Bronchial epithelial cell (primary cell): Measurements from ENCODE around the gene TSPYL1. TPM values are rescaled to one million over a fixed set of nuclear protein-coding genes. Genes with fewer than 3 reads are reported as not detected.
"Not testable (repeated sequence)": the region's sequence is repeated elsewhere in the genome, so short reads cannot be mapped to it uniquely, and the experiment has no call there.

ENCODE experiments used
- DNase-seq: peaks from one replicate; pipeline ENCODE4 v3.0.0-alpha.2; 2010; ENCODE audit warnings: low read depth
- FAIRE-seq: peaks from 2 replicates; lab custom pipeline; 2011; peaks lifted over from hg19 to GRCh38; lab: Jason Lieb, UNC
- H3K27me3 ChIP-seq: 2 replicates; pipeline ENCODE4 v1.5.1; 2011; ENCODE audit warnings: low read length; ENCODE audit not compliant: control insufficient read depth, insufficient read depth
- H3K36me3 ChIP-seq: 2 replicates; pipeline ENCODE4 v1.5.1; 2011; ENCODE audit warnings: low read length; ENCODE audit not compliant: control insufficient read depth, insufficient read depth
- H3K4me3 ChIP-seq: 2 replicates; pipeline ENCODE4 v1.5.1; 2011; ENCODE audit warnings: mild to moderate bottlenecking, low read depth, low read length, control low read depth
- CTCF ChIP-seq: IDR thresholded peaks from 2 replicates; pipeline ENCODE4 v1.5.1; 2011; ENCODE audit warnings: mild to moderate bottlenecking, moderate library complexity, low read length, control low read depth, inconsistent platforms; ENCODE audit not compliant: insufficient read depth, severe bottlenecking
- total RNA-seq: library from RNA; depleted of rRNA; stranded (reverse); fragments of >200 nt; gene quantifications from 2 replicates; pipeline ENCODE4 v1.2.1, GENCODE V29; 2014

Gene TSPYL1
- total RNA-seq, 1 donor from 2014 or later = 72.4 TPM

- DNase-seq = no peak
- H3K36me3 ChIP-seq = no peaks in the 10 kb centered on the region
- no peak for FAIRE-seq
- no peaks in the 10 kb centered on the region for H3K27me3 ChIP-seq
- no peak overlapping the region for H3K4me3 ChIP-seq
- TF ChIP-seq CTCF = no peak
Measured at GRCh38 chr6:116326181-116326671, 46.5 kb upstream of the TSPYL1 start.

GRCh38 chr6:116325634-116326132, 46.0 kb upstream of the TSPYL1 start:
- not testable (repeated sequence) for H3K4me3 ChIP-seq, H3K36me3 ChIP-seq, FAIRE-seq, H3K27me3 ChIP-seq, DNase-seq

- FAIRE-seq = no peak
- no peaks in the 10 kb centered on the region for H3K36me3 ChIP-seq
- no peaks in the 10 kb centered on the region for H3K27me3 ChIP-seq
- no peak overlapping the region for H3K4me3 ChIP-seq
- no peak for TF ChIP-seq CTCF
- no peak for DNase-seq
Measured at GRCh38 chr6:116323863-116324262, 44.1 kb upstream of the TSPYL1 start.

DNA sequence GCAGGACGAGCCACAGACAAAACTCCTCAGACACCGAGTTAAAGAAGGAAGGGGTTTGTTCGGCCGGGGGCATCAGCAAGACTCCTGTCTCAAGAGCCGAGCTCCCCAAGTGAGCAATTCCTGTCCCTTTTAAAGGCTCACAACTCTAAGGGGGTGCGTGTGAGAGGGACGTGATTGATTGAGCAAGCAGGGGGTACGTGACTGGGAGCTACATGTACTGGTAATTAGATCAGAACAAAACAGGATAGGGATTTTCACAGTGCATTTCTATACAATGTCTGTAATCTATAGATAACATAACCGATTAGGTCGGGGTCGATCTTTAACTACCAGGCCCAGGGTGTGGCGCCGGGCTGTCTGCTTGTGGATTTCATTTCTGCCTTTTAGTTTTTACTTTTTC, 42.2 kb upstream of the TSPYL1 start:
- not testable (repeated sequence) for H3K36me3 ChIP-seq, FAIRE-seq, H3K4me3 ChIP-seq, DNase-seq, H3K27me3 ChIP-seq

DNA sequence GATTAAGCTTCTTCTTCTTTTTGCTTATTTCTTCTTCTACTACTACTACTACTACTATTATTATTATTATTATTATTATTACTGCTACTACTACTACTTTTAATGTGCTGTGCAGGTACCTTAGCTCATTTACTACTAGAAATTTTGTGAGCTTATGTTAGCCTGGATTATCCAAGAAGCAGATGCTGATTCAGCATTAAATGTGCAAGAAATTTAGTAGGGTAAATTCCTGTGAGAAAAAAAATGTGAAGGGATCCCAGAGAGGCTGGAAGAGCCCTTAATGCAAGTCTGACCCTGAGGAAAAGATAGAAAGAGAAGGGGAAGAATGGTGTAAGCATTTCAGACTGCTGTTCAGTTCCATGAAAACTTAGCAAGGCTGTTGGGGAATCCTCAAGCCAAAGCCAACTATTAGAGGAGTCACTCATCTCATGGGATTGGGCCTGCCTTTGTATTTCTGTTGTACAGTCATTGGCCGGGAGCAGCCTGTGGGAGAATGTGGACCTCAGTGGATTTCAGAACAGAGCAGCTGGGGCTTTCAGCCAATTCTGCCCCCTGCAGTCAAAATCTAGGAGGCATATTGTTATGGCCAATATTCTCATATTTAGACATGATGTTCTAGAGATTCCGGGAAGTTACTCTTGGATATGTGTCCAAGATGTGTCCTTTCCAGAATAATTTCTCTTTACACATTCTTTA, 37.2 kb upstream of the TSPYL1 start:
- no peak for TF ChIP-seq CTCF
- DNase-seq = no peak
- H3K36me3 ChIP-seq = no peaks in the 10 kb centered on the region
- H3K4me3 ChIP-seq = no peak overlapping the region
- no peak for FAIRE-seq
- no peaks in the 10 kb centered on the region for H3K27me3 ChIP-seq

GRCh38 chr6:116314878-116315277, 35.1 kb upstream of the TSPYL1 start:
- FAIRE-seq (no peak), DNase-seq (peak; percentile 9)
- no peak for TF ChIP-seq CTCF
- Histone ChIP-seq H3K36me3 (no peaks in the 10 kb centered on the region), H3K27me3 (no peaks in the 10 kb centered on the region), H3K4me3 (no peak overlapping the region)
